ENCODE results near the gene GLUD1. TPM values are rescaled to one million over a fixed set of nuclear protein-coding genes. Genes with fewer than 3 reads are reported as not detected.
A peak's percentile ranks its signal among the peaks of the same experiment; 100 is the strongest.
"Not testable (repeated sequence)": the region's sequence is repeated elsewhere in the genome, so short reads cannot be mapped to it uniquely, and the experiment has no call there.

GLUD1 gene
- polyA plus RNA-seq, 2 of the 4 experiments (the other 2 are of a cell fraction) = 74.4 to 117 TPM

DNA sequence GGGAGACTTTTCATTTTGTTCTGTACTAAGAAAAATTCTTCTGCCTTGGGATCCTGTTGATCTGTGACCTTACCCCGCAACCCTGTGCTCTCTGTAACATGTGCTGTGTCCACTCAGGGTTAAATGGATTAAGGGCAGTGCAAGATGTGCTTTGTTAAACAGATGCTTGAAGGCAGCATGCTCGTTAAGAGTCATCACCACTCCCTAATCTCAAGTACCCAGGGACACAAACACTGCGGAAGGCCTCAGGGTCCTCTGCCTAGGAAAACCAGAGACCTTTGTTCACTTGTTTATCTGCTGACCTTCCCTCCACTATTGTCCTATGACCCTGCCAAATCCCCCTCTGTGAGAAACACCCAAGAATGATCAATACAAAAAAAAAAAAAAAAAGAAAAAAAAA is 13.1 kb downstream of the GLUD1 start:
- POLR2A ChIA-PET = interaction anchor here (0.7 kb wide), 1 partner anchor 14 kb away, joined by 3 read pairs; no protein-coding TSS in a partner anchor
- FAIRE-seq; DNase-seq (ENCODE audit: low read depth in 1 of 2, low spot score in 1 of 2); ATAC-seq; H3K9me3 ChIP-seq; H3K4me3 ChIP-seq; H3K27ac ChIP-seq: not testable (repeated sequence)
- Histone ChIP-seq H3K4me2 (peak overlapping the region; percentile 57), H3K4me1 (peaks cover 35% of the 10 kb centered on the region)
- CTCF ChIA-PET = interaction anchor here (1.2 kb wide), 1 partner anchor 12 kb away, joined by 4 read pairs; no protein-coding TSS in a partner anchor
- WGBS (ENCODE audit: missing lambda C conversion rate) = 74% methylated on average over 1 of the region's 3 CpGs

DNA sequence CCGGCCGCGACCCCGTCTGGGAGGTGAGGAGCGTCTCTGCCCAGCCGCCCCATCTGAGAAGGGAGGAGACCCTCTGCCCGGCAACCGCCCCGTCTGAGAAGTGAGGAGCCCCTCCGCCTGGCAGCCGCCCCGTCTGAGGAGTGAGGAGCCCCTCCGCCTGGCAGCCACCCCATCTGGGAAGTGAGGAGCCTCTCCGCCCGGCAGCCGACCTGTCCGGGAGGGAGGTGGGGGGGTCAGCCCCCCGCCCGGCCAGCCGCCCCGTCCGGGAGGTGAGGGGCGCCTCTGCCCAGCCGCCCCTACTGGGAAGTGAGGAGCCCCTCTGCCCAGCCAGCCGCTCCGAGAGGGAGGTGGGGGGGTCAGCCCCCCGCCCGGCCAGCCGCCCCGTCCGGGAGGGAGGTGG is 14.0 kb downstream of the GLUD1 start:
- POLR2A ChIA-PET; DNase-seq (ENCODE audit: low read depth in 1 of 2, low spot score in 1 of 2); H3K9me3 ChIP-seq; H3K4me2 ChIP-seq; H3K27ac ChIP-seq; CTCF ChIA-PET; ATAC-seq; H3K4me3 ChIP-seq; FAIRE-seq: not testable (repeated sequence)
- 100% methylated on average over 2 of the region's 31 CpGs for WGBS (ENCODE audit: missing lambda C conversion rate)
- H3K4me1 ChIP-seq = peaks cover 35% of the 10 kb centered on the region

DNA sequence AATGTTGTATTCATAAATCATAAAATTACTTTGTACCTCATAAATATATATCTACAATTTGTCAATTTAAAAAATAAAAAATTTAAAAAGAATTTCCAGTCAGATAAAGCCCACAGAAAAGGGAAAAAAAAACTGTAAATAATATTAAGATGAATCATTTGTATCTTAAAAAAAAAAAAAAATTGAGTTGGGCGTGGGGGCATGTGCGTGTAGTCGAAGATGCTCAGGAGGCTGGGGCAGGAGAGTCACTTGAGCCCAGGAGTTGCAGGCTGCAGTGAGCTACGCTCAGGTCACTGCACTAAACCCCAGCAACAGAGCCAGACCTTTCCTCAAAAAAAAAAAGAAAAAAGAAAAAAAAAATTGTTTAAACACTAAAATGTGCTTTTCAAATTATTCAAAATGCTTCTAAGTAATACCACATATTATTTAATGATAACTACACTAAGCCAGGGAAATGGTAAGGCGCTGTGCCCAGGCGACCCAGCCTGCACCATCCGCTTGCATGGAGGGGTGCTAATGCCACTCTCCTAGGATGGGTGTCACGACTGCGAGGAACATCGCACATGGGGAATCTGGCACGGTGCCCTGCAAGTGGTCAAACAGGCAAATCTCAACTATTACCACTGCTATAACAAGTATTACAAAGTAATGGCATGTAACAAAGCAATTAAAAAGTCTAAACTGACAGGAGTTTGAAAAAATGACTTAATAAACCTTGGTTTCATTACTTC is 15.4 kb downstream of the GLUD1 start:
- Histone ChIP-seq H3K4me3 (no peak overlapping the region), H3K4me2 (no peak overlapping the region), H3K9me3 (no peaks in the 10 kb centered on the region), H3K27ac (no peak overlapping the region), H3K4me1 (peaks cover 26% of the 10 kb centered on the region)
- TF ChIP-seq KDM5A (IDR thresholded peaks at IDR 0.05) (no peak), HOXA7 (CRISPR knock-in tag; IDR thresholded peaks at IDR 0.05) (no peak), SREBF2 (IDR thresholded peaks at IDR 0.05) (no peak)
- ChIA-PET POLR2A (interaction anchor here (0.7 kb wide), 1 partner anchor 13 kb away, joined by 3 read pairs; no protein-coding TSS in a partner anchor), CTCF (no interaction called here)
- DNase-seq (ENCODE audit: low read depth in 1 of 2, low spot score in 1 of 2) (no peak), ATAC-seq (peak in 1 of 2 experiments; percentile 33; a peak in 1 of 6 replicates), FAIRE-seq (no peak)
- WGBS (ENCODE audit: missing lambda C conversion rate) = 77% methylated on average over 11 of the region's 11 CpGs

DNA sequence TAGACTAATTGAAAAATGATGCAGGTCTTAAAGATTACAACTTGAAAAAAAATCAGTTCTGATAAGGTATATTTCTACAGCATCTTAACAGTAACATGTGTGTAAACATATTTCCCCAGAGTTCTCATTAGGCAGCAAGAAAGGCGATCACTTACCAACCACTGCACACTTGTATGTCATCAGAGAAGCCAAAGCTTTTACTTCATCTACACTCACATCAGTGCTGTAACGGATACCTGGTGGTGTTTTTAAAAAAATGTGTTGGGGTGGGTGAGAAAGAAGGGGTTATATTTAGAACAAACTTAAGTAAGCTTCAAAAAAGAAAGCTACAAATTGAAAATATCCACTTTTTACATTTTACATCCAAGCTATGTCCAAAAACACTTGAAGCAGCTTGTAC is 18.2 kb downstream of the GLUD1 start:
- 92% methylated on average over 2 of the region's 2 CpGs for WGBS (ENCODE audit: missing lambda C conversion rate)
- CTCF ChIA-PET = interaction anchor here (0.6 kb wide), 1 partner anchor 555 kb away, joined by 3 read pairs; no protein-coding TSS in a partner anchor

DNA sequence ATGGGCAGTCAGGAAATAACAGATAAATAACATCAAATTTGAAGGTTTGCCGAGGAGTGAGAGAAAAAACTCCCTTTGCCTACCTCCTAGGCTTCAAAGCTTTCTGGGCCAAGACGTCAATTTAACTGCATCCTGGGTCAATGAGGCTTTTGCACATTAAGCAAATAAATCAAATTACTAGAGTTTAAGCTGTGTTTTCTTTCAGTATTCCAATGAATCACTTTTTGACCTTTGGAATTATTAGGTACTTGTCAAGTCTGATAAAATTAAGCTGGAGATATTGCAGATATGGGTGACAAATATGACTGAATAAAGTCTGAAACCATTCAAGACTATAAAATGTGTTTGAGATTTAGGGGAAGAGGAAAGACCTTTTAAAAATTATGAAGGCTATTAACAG is 22.2 kb downstream of the GLUD1 start:
- WGBS (ENCODE audit: missing lambda C conversion rate) = 86% methylated on average over 2 of the region's 2 CpGs
- CTCF ChIA-PET = interaction anchor here (0.8 to 1.2 kb wide), 3 partner anchors 12 to 132 kb away, joined by 3 read pairs; no protein-coding TSS in a partner anchor
- FAIRE-seq = no peak
- no peak for ATAC-seq
- H3K27ac ChIP-seq = no peak overlapping the region
- TF ChIP-seq CHD4 (IDR thresholded peaks at IDR 0.05; ENCODE audit: borderline replicate concordance) (no peak), CBX8 (IDR thresholded peaks at IDR 0.05) (no peak), RAD21 (conservative IDR thresholded peaks at IDR 0.05 in 1 of 2, IDR thresholded peaks at IDR 0.05 in 1 of 2) (no peak), KDM1A (IDR thresholded peaks at IDR 0.05; ENCODE audit: low read depth) (no peak), HDAC2 (IDR thresholded peaks at IDR 0.05) (no peak), NFE2L2 (conservative IDR thresholded peaks at IDR 0.05; ENCODE audit: low read length) (no peak), RARB (CRISPR knock-in tag; IDR thresholded peaks at IDR 0.05) (no peak), POLR2AphosphoS2 (conservative IDR thresholded peaks at IDR 0.05; ENCODE audit: low read length) (no peak)
- no peak overlapping the region for H3K4me2 ChIP-seq
- no peaks in the 10 kb centered on the region for H3K4me1 ChIP-seq
- POLR2A ChIA-PET = no interaction called here
- DNase-seq (ENCODE audit: low read depth in 1 of 2, low spot score in 1 of 2) = no peak
- H3K9me3 ChIP-seq = no peaks in the 10 kb centered on the region
- no peak overlapping the region for H3K4me3 ChIP-seq

More for the DNA sequence above, 18.2 kb downstream of the GLUD1 start:
- H3K27ac ChIP-seq; POLR2A ChIA-PET; H3K4me2 ChIP-seq; DNase-seq (ENCODE audit: low read depth in 1 of 2, low spot score in 1 of 2); ATAC-seq; FAIRE-seq; H3K4me1 ChIP-seq; H3K4me3 ChIP-seq; H3K9me3 ChIP-seq: not testable (repeated sequence)

DNA sequence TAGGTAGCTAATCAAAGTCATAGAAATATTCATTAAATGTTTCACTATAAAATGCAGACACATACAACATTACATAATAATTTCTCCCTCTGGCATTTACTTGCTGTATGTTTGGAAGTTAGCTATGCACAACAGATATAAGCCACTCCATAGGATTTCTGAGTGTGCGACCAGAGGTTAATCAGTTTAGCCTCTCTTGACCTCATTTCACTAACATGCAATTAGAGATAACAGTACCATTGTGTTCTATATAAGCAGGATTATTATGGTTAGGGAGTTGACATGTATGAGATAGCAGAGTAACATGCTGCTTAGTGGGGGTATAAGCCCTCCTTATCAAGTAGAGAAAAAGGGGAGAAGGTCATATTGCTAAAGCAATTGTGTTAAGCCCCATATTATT is 26.4 kb downstream of the GLUD1 start:
- WGBS (ENCODE audit: missing lambda C conversion rate) = 96% methylated on average over 1 of the region's 1 CpG
- ChIA-PET POLR2A (no interaction called here), CTCF (interaction anchor here (0.8 kb wide), 1 partner anchor 14 kb away, joined by 3 read pairs; no protein-coding TSS in a partner anchor)
- no peak for ATAC-seq
- no peak for FAIRE-seq
- Histone ChIP-seq H3K9me3 (no peaks in the 10 kb centered on the region), H3K4me2 (no peak overlapping the region), H3K27ac (no peak overlapping the region), H3K4me3 (no peak overlapping the region), H3K4me1 (no peaks in the 10 kb centered on the region)
- no peak for DNase-seq (ENCODE audit: low read depth in 1 of 2, low spot score in 1 of 2)
- no peak for TF ChIP-seq MAZ (IDR thresholded peaks at IDR 0.05; ENCODE audit: borderline replicate concordance, low read depth, low read length)
